ENCODE measurements around the gene PDLIM1.

PDLIM1 gene

DNA sequence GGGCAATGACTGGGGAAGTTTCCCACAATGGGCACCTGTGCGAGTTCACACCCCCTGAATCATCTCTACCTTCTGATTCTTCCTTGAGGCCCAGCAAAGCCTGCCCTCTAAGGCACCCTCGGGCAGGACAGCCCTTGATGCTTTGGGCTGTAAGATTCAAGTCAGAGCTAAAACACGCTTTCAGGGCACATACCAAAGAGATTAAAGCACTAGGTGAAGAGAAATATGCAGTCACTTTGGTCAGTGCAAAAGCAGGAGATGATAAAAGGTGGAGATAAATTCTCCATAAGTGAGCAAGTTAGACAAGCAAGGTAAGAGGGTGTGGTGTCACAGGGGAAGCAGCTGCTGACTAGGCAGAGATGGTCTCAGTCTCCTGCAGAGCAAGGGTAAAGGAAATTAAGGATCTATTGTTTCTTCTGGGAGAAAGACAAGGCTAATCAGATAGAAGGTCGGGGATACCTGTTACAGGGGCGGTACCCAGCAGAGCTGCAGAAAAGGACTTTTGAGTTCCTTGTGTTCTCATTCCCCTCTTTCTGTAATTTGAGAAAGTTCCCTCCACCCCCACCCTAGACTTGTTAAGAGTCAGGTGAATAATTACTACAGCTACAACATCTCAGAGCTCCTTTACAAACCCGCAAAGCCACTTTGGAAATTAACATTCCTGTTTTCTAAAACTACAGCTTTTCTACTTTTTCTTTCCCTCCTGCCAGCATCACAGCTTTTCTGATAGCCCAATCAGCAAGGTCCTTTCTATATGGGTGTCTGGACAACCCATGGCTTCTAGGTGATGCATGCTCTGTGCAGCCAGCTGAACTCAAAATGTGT lies 26.4 kb downstream of the PDLIM1 start:
- no peak for DNase-seq (ENCODE audit: low read depth in 2 of 2)

DNA sequence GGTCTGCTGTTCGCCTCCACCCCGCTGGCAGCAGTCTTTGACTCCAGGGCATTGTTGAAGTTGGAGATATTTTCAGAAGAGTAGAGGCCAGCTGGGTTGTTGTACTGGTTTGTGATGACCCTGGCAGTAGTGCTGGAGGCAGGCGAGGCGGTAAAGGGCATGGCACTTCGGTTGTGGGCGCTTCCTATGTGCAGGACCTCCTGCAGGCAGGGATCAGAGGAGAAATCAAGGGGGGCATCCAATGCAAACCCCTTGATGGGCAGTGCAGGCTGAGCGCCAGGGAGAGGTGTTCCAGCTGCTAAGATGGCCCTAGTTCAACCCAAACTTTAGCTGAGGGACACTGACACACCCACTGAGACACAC lies 27.0 kb downstream of the PDLIM1 start:
- no peak for DNase-seq (ENCODE audit: low read depth in 2 of 2)

GRCh38 chr10:95262763-95263518 lies 27.9 kb downstream of the PDLIM1 start:
- DNase-seq (ENCODE audit: low read depth in 2 of 2), result no peak

DNA sequence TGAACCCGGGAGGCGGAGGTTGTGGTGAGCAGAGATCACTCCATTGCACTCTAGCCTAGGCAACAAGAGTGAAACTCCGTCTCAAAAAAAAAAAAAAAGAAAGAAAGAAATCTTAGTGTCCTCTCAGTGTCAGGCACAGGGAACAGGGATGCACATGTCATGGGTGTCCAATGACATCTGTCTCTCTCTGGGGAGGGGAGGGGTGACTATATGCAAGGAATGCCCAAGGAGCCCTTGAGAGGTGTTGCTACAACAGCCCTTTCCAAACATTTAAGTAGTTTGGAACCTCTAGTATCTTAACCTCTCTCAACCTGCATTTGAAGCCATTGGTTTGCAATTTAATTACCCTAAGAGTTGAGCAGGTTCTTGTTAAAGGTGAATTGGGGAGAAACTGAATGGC lies 28.9 kb downstream of the PDLIM1 start:
- no peak for DNase-seq (ENCODE audit: low read depth in 2 of 2)

DNA sequence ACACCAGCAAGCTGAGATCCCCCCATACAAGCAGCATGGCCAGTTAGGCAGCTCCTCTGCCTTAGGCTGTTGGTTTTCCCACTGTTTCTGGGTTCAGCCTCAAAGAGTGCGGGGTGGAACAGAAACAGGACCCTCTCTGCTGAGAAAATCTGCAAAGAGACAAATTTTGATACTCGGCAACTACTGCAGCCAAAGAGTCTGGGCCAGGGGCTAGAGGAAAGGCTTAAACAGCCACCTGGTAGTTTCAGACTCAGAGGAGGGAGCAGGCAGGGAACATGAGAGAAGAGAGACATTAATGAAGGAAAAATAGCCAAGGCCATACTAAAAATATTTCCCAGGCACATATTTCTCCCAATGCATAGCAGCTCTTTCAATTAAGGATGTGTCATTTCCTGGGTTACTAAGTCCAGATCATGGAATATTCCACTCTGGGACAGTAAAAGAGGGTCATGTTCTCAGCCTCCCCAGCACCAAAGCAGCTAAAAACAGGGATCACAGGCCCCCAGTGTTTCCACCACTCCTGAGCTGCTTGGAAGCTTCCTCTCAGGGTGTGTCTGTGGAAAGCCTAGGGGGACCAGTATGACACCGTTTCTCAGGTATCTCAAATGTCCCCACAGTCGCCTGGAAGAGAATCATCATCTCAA lies 29.8 kb downstream of the PDLIM1 start:
- no peak for DNase-seq (ENCODE audit: low read depth in 2 of 2)

- DNase-seq (ENCODE audit: low read depth in 2 of 2), result no peak
Observed at GRCh38 chr10:95260397-95260881, 30.4 kb downstream of the PDLIM1 start.

DNA sequence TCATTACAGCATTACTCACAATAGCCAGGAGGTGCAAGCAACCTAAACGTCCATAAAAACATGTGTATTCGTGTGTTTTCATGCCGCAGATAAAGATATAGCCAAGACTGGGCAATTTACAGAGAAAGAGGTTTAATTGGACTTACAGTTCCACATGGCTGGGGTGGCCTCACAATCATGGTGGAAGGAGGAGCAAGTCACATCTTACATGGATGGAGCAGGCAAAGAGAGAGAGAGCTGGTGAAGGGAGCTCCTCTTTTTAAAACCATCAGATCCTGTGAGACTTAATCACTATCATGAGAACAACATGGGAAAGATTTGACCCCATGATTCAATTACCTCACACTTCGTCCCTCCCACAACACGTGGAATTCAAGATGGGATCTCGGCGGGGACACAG lies 33.0 kb downstream of the PDLIM1 start:
- no peak for DNase-seq (ENCODE audit: low read depth in 2 of 2)

GRCh38 chr10:95256268-95256667 lies 34.5 kb downstream of the PDLIM1 start:
- no peak for DNase-seq (ENCODE audit: low read depth in 2 of 2)

GRCh38 chr10:95254629-95255028 lies 36.2 kb downstream of the PDLIM1 start:
- no peak for DNase-seq (ENCODE audit: low read depth in 2 of 2)

GRCh38 chr10:95253686-95254085 lies 37.1 kb downstream of the PDLIM1 start:
- no peak for DNase-seq (ENCODE audit: low read depth in 2 of 2)

DNA sequence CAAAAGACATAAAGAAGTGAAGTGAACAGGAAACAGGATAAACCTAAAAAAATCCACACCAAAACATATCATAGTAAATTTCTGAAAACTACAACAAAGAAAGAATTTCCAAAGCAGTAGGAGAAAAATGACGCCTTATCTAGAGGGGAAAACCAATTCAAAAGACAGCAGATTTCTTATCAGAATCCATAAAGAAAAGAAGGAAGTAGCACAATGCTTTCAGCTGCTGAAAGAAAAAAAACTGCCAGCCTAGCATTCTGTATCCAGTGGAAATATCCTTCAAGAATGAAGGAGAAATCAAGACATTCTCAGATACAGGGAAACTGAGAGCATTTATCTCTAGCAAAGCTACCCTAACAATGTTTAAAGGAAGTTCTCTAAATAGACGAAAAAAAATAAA lies 37.8 kb downstream of the PDLIM1 start:
- no peak for DNase-seq (ENCODE audit: low read depth in 2 of 2)

GRCh38 chr10:95250856-95251255 lies 39.9 kb downstream of the PDLIM1 start:
- DNase-seq (ENCODE audit: low read depth in 2 of 2), result no peak

GRCh38 chr10:95249467-95249866 lies 41.3 kb downstream of the PDLIM1 start:
- no peak for DNase-seq (ENCODE audit: low read depth in 2 of 2)

DNA sequence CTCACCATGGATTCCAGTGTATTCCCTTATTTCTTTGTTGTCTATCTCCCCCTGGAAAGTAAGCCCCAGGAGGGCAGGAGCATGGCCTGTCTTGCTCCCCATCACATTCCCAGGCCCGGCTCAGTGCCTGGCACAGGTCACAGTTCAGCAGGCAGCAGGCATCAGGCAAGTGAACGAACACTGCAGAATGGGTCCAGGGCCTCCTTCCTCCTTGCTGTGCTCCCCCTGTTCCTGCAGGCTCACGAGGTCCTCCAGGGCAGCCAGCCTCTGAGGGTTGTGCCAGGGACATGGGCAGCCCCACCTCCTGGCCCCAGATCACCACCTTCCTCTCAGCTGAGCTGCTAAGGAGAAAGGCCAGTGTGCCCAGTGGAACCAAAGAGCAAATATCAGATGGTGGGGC lies 41.8 kb downstream of the PDLIM1 start:
- DNase-seq (ENCODE audit: low read depth in 2 of 2), result no peak

DNA sequence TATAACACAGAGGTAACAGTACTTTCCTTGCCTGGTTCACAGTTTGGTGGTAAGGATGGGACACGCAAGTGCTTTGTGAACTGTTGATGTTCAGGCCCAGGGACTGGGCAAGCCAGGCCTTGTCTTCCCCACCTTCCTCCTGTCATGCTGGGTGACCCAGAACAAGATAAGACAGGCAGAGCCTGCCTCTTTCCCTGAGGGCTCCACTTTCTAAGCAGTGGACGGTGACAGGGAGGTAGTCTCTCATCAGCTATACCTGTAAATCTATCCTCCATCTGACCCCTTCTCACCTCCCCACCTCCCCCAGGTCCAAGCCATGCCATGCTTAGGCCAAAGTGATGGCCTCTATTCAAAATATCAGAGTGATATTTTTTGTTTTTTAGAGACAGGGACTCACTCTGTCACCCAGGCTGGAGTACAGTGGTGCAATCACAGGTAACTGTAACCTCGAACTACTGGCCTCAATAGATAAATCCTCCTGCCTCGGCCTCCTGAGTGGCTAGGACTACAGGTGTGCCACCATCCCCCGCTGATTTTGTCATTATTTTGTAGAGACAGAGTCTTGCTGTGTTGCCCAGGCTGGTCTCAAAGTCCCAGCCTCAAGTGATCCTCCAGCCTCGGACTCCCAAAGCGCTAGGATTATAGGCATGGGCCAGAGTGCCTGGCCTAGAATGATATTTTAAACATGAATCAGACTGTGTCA lies 42.8 kb downstream of the PDLIM1 start:
- no peak for DNase-seq (ENCODE audit: low read depth in 2 of 2)

GRCh38 chr10:95247200-95247880 lies 43.5 kb downstream of the PDLIM1 start:
- DNase-seq (ENCODE audit: low read depth in 2 of 2), result no peak

GRCh38 chr10:95246582-95247051 lies 44.2 kb downstream of the PDLIM1 start:
- peak; percentile 15 to 24 for DNase-seq (ENCODE audit: low read depth in 2 of 2)

DNA sequence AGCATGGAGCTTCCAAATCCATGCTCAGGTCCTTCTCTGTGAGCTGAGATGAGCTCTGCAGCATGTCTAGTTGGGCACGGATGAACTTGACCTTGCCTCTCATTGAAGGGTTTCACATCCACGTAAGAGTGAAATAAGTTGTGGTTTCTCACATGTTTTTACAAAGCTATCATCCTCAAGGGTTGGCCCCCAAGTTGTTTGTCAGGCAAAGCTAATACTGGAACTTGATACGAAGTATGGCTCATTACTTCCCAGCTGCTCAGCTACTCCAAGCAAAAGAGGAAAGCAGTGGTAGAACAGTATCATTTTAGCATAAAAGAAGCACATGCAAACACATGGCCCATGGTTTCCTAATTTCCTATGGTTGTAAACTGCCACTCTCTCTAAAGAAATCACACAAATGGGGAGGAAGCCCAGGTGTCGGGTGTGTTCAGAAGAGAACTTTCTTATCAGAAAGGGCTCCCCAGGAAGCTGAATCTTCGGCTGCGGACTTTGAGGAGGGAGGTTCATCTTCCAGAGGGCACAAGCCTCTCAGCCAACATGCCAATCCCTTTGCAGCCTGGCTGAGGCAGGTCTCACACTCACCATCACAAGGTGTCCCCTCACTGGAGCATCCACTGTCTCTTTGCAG lies 45.3 kb downstream of the PDLIM1 start:
- DNase-seq (ENCODE audit: low read depth in 2 of 2), result no peak

DNA sequence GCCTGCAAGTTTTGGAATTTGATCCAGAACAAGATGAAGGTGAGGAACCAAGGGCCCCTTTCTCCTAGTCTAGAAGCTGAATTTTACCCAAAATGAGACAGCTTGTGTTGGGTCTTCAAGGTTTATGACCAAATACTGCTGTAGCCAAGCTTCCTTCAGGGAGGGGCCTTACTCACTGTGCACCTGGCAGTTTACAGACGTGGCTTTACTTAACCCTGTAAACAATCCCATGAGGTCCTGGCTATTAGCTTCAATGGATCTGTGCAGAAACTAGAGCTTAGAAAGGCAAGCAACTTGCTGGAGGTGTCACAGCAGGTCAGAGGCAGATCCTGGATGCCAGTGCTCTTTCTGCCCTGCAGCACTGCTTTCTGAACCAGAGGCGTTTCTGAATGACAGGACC lies 46.7 kb downstream of the PDLIM1 start:
- DNase-seq (ENCODE audit: low read depth in 2 of 2), result no peak

GRCh38 chr10:95243318-95243617 lies 47.5 kb downstream of the PDLIM1 start:
- DNase-seq (ENCODE audit: low read depth in 2 of 2), result no peak
